ENCODE data around the gene SDK2.

GRCh38 chr17:73634629-73635028 lies 9.6 kb downstream of the SDK2 start:
- TF ChIP-seq, protein P1, sequence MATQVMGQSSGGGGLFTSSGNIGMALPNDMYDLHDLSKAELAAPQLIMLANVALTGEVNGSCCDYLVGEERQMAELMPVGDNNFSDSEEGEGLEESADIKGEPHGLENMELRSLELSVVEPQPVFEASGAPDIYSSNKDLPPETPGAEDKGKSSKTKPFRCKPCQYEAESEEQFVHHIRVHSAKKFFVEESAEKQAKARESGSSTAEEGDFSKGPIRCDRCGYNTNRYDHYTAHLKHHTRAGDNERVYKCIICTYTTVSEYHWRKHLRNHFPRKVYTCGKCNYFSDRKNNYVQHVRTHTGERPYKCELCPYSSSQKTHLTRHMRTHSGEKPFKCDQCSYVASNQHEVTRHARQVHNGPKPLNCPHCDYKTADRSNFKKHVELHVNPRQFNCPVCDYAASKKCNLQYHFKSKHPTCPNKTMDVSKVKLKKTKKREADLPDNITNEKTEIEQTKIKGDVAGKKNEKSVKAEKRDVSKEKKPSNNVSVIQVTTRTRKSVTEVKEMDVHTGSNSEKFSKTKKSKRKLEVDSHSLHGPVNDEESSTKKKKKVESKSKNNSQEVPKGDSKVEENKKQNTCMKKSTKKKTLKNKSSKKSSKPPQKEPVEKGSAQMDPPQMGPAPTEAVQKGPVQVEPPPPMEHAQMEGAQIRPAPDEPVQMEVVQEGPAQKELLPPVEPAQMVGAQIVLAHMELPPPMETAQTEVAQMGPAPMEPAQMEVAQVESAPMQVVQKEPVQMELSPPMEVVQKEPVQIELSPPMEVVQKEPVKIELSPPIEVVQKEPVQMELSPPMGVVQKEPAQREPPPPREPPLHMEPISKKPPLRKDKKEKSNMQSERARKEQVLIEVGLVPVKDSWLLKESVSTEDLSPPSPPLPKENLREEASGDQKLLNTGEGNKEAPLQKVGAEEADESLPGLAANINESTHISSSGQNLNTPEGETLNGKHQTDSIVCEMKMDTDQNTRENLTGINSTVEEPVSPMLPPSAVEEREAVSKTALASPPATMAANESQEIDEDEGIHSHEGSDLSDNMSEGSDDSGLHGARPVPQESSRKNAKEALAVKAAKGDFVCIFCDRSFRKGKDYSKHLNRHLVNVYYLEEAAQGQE (IDR thresholded peaks at IDR 0.05; ENCODE audit: insufficient replicate concordance, low read depth) = no peak
- TF ChIP-seq, protein P2, sequence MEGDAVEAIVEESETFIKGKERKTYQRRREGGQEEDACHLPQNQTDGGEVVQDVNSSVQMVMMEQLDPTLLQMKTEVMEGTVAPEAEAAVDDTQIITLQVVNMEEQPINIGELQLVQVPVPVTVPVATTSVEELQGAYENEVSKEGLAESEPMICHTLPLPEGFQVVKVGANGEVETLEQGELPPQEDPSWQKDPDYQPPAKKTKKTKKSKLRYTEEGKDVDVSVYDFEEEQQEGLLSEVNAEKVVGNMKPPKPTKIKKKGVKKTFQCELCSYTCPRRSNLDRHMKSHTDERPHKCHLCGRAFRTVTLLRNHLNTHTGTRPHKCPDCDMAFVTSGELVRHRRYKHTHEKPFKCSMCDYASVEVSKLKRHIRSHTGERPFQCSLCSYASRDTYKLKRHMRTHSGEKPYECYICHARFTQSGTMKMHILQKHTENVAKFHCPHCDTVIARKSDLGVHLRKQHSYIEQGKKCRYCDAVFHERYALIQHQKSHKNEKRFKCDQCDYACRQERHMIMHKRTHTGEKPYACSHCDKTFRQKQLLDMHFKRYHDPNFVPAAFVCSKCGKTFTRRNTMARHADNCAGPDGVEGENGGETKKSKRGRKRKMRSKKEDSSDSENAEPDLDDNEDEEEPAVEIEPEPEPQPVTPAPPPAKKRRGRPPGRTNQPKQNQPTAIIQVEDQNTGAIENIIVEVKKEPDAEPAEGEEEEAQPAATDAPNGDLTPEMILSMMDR (IDR thresholded peaks at IDR 0.05; ENCODE audit: insufficient read depth, low read length) = no peak
- TF ChIP-seq POLR2AphosphoS5 (IDR thresholded peaks at IDR 0.05; ENCODE audit: low read depth) = no peak
